NCI-H446 (cell line): ENCODE results near the gene AKAP5.
A peak's percentile ranks its signal among the peaks of the same experiment; 100 is the strongest.

ENCODE experiments used
- DNase-seq, 2 experiments: peaks; one replicate each; lab custom pipeline; 2025; lab: John Stamatoyannopoulos, UW

Gene AKAP5, protein sequence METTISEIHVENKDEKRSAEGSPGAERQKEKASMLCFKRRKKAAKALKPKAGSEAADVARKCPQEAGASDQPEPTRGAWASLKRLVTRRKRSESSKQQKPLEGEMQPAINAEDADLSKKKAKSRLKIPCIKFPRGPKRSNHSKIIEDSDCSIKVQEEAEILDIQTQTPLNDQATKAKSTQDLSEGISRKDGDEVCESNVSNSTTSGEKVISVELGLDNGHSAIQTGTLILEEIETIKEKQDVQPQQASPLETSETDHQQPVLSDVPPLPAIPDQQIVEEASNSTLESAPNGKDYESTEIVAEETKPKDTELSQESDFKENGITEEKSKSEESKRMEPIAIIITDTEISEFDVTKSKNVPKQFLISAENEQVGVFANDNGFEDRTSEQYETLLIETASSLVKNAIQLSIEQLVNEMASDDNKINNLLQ

GRCh38 chr14:64465191-64465822 is at the start of gene AKAP5:
Gene AKAP5, plus strand, starts transcription at chr14:64465499. Its CDS starts 2,896 bp downstream, at chr14:64468395.
- DNase-seq = peak in 1 of 2 experiments; percentile 74

DNA sequence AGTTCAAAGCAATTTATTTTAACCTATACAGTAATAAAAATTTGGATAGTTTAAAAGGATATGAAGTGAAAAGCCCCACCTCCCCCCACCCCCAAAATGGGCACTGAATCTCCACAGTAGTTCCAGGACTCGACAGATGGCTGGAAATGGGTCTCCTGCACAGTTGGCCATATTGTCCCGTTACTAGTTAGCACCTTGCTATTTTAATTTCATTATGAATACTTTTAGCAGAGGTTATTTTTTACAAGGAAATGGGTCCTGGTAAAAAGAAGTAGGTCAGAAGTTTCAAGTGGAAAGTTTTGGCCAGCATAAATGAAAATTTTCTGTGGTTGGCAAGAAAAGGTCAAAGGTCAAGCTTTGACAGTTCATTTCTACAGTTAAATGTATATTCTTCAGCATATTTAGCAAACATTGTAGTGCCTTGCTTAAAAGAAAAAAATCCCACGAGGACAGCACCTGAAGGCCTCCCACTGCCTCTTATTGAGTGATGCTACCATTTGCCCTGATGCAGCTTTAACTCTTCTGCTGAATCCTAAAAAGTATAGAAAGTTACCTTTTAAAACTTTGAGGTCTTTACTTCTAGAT is 48.9 kb upstream of the AKAP5 start:
- DNase-seq = no peak

- DNase-seq = no peak
These were observed 48.1 kb upstream of the AKAP5 start for GRCh38 chr14:64417055-64417770.

DNA sequence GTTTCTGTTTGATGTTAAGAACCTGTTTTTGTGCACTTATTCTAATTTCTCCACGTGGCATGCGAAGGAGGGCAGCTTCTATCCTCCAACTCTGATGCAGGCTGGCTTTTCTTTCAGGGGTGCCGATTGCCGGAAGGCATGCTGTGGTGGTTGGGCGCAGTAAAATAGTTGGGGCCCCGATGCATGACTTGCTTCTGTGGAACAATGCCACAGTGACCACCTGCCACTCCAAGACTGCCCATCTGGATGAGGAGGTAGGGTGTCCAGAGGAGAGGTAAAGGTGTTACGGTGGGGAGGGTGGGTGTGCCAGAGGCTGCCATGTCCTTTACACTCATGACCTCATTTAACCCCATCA is 47.6 kb upstream of the AKAP5 start:
- DNase-seq = no peak

GRCh38 chr14:64419003-64419402 is 46.3 kb upstream of the AKAP5 start:
- DNase-seq = no peak

- DNase-seq = no peak
These were observed 44.1 kb upstream of the AKAP5 start for GRCh38 chr14:64421166-64421565.

- DNase-seq = no peak
These were observed 43.3 kb upstream of the AKAP5 start for GRCh38 chr14:64422005-64422404.

DNA sequence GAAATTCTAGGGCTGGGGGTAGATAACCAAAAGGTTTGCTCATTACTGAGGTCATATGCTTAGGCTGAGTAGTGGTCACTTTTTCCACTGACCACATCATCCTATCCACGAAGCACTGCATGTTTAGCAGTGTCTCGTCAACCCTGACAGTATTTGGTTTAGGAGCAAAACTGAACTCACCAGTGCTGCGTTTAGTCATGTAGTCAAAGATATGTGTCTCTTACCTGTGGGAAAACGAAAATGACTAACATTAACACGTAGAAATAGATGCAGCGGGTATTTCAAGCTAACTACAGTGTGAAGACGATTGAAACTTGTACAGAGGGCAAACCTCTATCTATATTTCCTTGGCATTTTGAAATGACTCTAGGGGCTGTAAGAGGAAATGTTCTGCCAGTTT is 42.5 kb upstream of the AKAP5 start:
- DNase-seq = no peak

GRCh38 chr14:64423987-64424386 is 41.3 kb upstream of the AKAP5 start:
- DNase-seq = no peak

GRCh38 chr14:64434528-64434927 is 30.8 kb upstream of the AKAP5 start:
- no peak for DNase-seq

- no peak for DNase-seq
These were observed 27.0 kb upstream of the AKAP5 start for GRCh38 chr14:64438181-64438841.

DNA sequence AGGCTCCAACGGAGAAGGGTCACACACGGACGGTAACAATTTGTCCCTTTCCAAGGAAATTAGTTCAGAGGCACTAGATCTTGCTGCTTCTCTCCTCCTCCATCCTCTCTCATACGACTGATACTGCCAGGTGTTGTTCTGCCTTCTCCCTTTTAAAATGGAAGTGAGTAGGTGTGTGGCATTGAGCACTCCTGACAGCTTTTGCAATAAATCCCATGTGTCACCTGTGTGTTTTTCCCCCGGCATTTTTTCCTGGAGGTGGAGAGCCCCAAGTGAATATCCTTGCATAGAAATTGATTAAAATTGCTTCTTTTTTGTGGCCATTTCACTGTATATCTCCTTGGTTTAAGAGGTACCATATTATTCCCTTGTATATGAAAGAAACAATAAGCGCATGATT is 26.2 kb upstream of the AKAP5 start:
- no peak for DNase-seq

GRCh38 chr14:64440494-64440893 is 24.8 kb upstream of the AKAP5 start:
- no peak for DNase-seq

GRCh38 chr14:64442300-64442988 is 22.9 kb upstream of the AKAP5 start:
- no peak for DNase-seq

DNA sequence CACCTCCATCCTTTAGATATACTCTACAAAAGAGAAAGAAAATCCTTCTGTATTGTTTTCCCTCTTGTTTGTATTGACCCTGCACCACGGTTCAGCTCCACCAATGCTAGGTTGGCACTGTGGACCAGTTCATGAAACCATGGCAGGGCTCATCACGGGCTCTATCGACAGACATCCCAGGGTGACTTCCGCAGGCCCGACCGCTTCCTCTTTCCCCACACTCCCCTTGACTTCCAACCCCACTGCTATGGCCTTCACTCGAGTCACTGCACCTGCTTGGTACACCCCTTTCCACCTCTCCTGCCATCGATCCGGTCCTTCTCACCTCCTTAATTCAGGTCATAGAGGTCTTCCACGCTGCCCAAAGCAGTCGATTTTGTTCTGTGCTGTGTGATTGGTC is 21.2 kb upstream of the AKAP5 start:
- no peak for DNase-seq

- no peak for DNase-seq
These were observed 20.1 kb upstream of the AKAP5 start for GRCh38 chr14:64444984-64445845.

DNA sequence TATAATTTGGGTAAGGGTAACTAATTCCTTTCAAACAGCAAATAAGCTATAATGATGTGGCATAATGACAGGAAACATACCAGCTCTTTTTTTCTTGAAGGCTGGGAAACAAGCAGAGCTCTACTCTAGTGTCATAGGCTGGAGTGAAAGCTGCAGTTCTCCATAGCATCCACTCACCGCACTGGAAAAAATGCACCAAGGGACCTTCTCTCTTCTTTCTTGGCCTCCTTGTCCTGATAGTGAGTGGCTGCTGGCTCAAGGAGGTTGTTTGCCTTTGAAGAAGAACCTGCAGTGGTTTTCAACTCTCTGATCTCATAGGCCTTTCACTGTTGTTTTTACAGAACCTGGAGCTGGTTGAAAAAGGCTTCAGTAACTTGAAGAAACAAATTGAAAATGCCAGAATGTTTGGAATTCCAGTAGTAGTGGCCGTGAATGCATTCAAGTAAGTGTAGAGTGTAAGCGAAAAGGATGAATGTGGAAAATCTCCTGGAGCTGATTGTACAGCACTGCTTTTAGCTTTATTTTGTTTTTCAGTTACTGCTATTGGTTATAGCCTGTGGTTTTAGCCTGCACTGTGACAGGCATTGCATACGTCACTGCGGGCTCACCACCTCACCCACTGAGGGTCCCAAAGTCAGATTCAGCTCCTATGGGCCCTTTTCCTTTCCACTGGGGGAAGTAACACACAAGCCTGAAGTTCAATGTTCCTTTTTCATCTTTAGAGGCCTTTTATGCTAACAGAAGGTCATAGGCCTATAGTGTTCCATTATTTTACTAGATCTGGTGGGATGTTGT is 17.2 kb upstream of the AKAP5 start:
- DNase-seq = no peak

GRCh38 chr14:64450255-64450654 is 15.0 kb upstream of the AKAP5 start:
- no peak for DNase-seq

DNA sequence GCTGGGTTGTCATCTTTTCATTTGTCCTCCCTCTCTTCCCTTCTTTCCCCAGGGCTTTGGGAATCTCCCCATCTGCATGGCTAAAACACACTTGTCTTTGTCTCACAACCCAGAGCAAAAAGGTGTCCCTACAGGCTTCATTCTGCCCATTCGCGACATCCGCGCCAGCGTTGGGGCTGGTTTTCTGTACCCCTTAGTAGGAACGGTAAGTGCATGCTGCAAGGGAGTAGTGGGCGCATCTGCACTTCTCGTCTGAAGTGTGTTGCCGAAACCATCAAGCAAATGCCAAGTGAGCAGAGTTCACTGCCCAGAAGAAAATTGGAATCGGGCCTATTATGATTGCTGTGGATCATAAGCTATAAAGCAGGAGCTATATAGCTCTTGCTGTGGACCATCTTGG is 10.6 kb upstream of the AKAP5 start:
- no peak for DNase-seq
